Panc1 (cell line): ENCODE results near the gene ZBTB14. TPM values are rescaled to one million over a fixed set of nuclear protein-coding genes. Genes with fewer than 3 reads are reported as not detected.
A peak's percentile ranks its signal among the peaks of the same experiment; 100 is the strongest.

Experiments
- ATAC-seq: fragments of 200-7000 bp; cut with Tn5 transposase; 2 replicates; pipeline ENCODE4 v1.9.1; 2020; ENCODE audit warnings: mild to moderate bottlenecking, moderate library complexity
- Bru-seq: library from RNA; stranded (reverse); fragments of 400-500 nt; gene quantifications from one replicate; lab custom pipeline; 2021; lab: Mats Ljungman, UMichigan
- BruChase-seq, 2 experiments: library from RNA; stranded (reverse); fragments of 400-500 nt; gene quantifications; one replicate each; lab custom pipeline; 2021; lab: Mats Ljungman, UMichigan
- BruUV-seq: library from RNA; stranded (reverse); fragments of 400-500 nt; replicated peaks from 2 replicates; lab custom pipeline; 2021; lab: Mats Ljungman, UMichigan
- CTCF ChIA-PET: fragments of 300-600 bp; sonication (Branson Sonifier 250); formaldehyde crosslinking; loops from one replicate; lab custom pipeline; 2022; ENCODE audit warnings: antibody characterized with exemption; lab: Charles Lee
- POLR2A ChIA-PET: fragments of 300-600 bp; sonication (Branson Sonifier 250); formaldehyde crosslinking; loops from one replicate; lab custom pipeline; 2022; ENCODE audit warnings: antibody characterized with exemption; lab: Charles Lee
- DNase-seq: peaks from one replicate; pipeline ENCODE4 v3.0.0-alpha.2; 2010; ENCODE audit warnings: low read depth, low spot score
- H3K27ac ChIP-seq: 2 replicates; pipeline ENCODE4 v1.5.1; 2011; ENCODE audit warnings: mild to moderate bottlenecking, low read length, inconsistent platforms
- H3K27me3 ChIP-seq: fragments of 200-500 bp; sonication (Bioruptor generic); 2 replicates; pipeline ENCODE4 v1.6.0; 2014; ENCODE audit warnings: low read length, inconsistent platforms; ENCODE audit not compliant: control insufficient read depth, insufficient read depth
- H3K36me3 ChIP-seq: fragments of 200-500 bp; sonication (Bioruptor generic); 2 replicates; pipeline ENCODE4 v1.5.1; 2014; ENCODE audit warnings: inconsistent platforms, mild to moderate bottlenecking, low read length, moderate library complexity; ENCODE audit not compliant: control insufficient read depth, insufficient read depth
- H3K4me1 ChIP-seq: 2 replicates; pipeline ENCODE4 v1.5.1; 2011; ENCODE audit warnings: inconsistent platforms, mild to moderate bottlenecking, low read length, moderate library complexity; ENCODE audit not compliant: control insufficient read depth, insufficient read depth
- H3K4me3 ChIP-seq, 2 experiments: 2 replicates each; pipeline ENCODE4 v1.5.1; 2011 to 2012; ENCODE audit warnings: low read depth in 2 of 2, low read length in 2 of 2, mild to moderate bottlenecking in 2 of 2, inconsistent platforms in 1 of 2, moderate library complexity in 1 of 2
- H3K9me3 ChIP-seq: fragments of 200-500 bp; sonication (Bioruptor generic); 2 replicates; pipeline ENCODE4 v1.5.1; 2014; ENCODE audit warnings: low read depth, mild to moderate bottlenecking, inconsistent platforms, low read length, moderate library complexity; ENCODE audit not compliant: control insufficient read depth, insufficient read depth
- CTCF ChIP-seq: fragments of 450-650 bp; IDR thresholded peaks from 2 replicates; pipeline ENCODE4 v1.5.1; 2017; ENCODE audit warnings: mild to moderate bottlenecking
- POLR2AphosphoS5 ChIP-seq: IDR thresholded peaks from 2 replicates; pipeline ENCODE4 v1.6.1; 2012; ENCODE audit warnings: mild to moderate bottlenecking, low read depth, low read length, moderate library complexity
- REST ChIP-seq, 2 experiments: IDR thresholded peaks; 2 replicates each; pipeline ENCODE4 v1.6.1; 2011 to 2012; ENCODE audit warnings: low read depth in 2 of 2, control low read depth in 1 of 2, low read length in 1 of 2, mild to moderate bottlenecking in 1 of 2, moderate library complexity in 1 of 2; ENCODE audit not compliant: insufficient read depth in 1 of 2
- SIN3A ChIP-seq: IDR thresholded peaks from 2 replicates; pipeline ENCODE4 v1.6.1; 2012; ENCODE audit warnings: low read depth, mild to moderate bottlenecking, low read length, moderate library complexity, borderline replicate concordance; ENCODE audit not compliant: insufficient read depth
- TCF7L2 ChIP-seq: IDR thresholded peaks from 2 replicates; pipeline ENCODE4 v1.6.1; 2011; ENCODE audit warnings: mild to moderate bottlenecking, low read depth, low read length, inconsistent platforms
- in situ Hi-C: cut with HindIII; loops from 2 replicates; pipeline ENCODE4 v1.10.0; 2016; ENCODE audit warnings: low sequenced_read_pairs, low pct_unique_long_range_greater_than_20kb
- intact Hi-C: fragments of 100-400 bp; cut with micrococcal nuclease; formaldehyde crosslinking; loops from one replicate; pipeline ENCODE4 v1.10.0; 2022; ENCODE audit not compliant: unreplicated experiment
- long read RNA-seq: library from polyadenylated mRNA; unstranded; transcript quantifications from one replicate; pipeline ENCODE4 v2.0.0, GENCODE V29; 2021; ENCODE audit not compliant: unreplicated experiment
- polyA plus RNA-seq: library from polyadenylated mRNA; unstranded; fragments of >200 nt; gene quantifications from one replicate; pipeline ENCODE4 v1.2.1, GENCODE V29; 2012; ENCODE audit warnings: missing spikeins; ENCODE audit not compliant: insufficient read length
- total RNA-seq: library from RNA; stranded (reverse); gene quantifications from one replicate; pipeline ENCODE4 v1.2.1, GENCODE V29; 2021; ENCODE audit not compliant: unreplicated experiment

Gene ZBTB14
- 12.6 TPM for total RNA-seq
- 6.3 TPM for polyA plus RNA-seq
- Bru-seq, nascent RNA = percentile 64 among the genes with signal in this experiment
- percentile 82 among the genes with signal in this experiment for BruChase-seq, experiment 1, labeled RNA remaining after a 2-hour chase
- BruChase-seq, experiment 2, labeled RNA remaining after a 6-hour chase = percentile 75 among the genes with signal in this experiment
- long read RNA-seq, transcript ZBTB14-202 (3 exons, 1,814 nt) = major isoform, 12 of 34 reads
- long read RNA-seq, transcript ZBTB14-203 (4 exons, 442 nt) = minor isoform, 11 of 34 reads
- long read RNA-seq, partial matches to known transcripts = 2 of 34 reads
- long read RNA-seq, other reads (novel, unspliced or antisense) = 4 of 34 reads

GRCh38 chr18:5295231-5295920, at the start of gene ZBTB14:
TSS of gene ZBTB14 (minus strand) at chr18:5295726. CDS start at chr18:5293246, 2,480 bp downstream.
- Histone ChIP-seq H3K4me3 (peak within 1 kb of the TSS; percentile 74 to 81), H3K4me1 (peaks cover 5% of the 10 kb centered on the region; the same call in 1 of the 2 replicates), H3K27ac (peak within 1 kb of the TSS; percentile 81), H3K36me3 (peaks cover 5% of the 10 kb centered on the region), H3K9me3 (no peaks in the 10 kb centered on the region), H3K27me3 (peaks cover under 1% of the 10 kb centered on the region; the same call in 1 of the 2 replicates)
- POLR2A ChIA-PET = interaction anchor here (0.8 kb wide), 1 partner anchor 58 kb away, joined by 4 read pairs; no protein-coding TSS in a partner anchor
- in situ Hi-C loops = no loop called here
- TF ChIP-seq TCF7L2 (no peak), REST (IDR thresholded peaks at IDR 0.05; ENCODE audit: insufficient read depth in 1 of 2, low read depth in 2 of 2, low read length in 1 of 2) (no peak), SIN3A (no peak), POLR2AphosphoS5 (no peak), CTCF (no peak)
- CTCF ChIA-PET = no interaction called here
- no TSS peak for BruUV-seq
- intact Hi-C loops = loop anchor here (5.0 kb wide), 1 partner anchor 58 kb away; no protein-coding TSS in a partner anchor
- no peak for DNase-seq
- peak; percentile 75 for ATAC-seq

- Histone ChIP-seq H3K9me3 (no peaks in the 10 kb centered on the region), H3K4me3 (no peak overlapping the region), H3K36me3 (no peaks in the 10 kb centered on the region), H3K4me1 (no peaks in the 10 kb centered on the region), H3K27me3 (no peaks in the 10 kb centered on the region), H3K27ac (no peak overlapping the region)
- in situ Hi-C loops = no loop called here
- CTCF ChIA-PET = no interaction called here
- no TSS peak for BruUV-seq
- intact Hi-C loops = no loop called here
- ATAC-seq (no peak), DNase-seq (no peak)
- POLR2A ChIA-PET = no interaction called here
- TF ChIP-seq REST (IDR thresholded peaks at IDR 0.05; ENCODE audit: insufficient read depth in 1 of 2, low read depth in 2 of 2, low read length in 1 of 2) = no peak
- TF ChIP-seq POLR2AphosphoS5 = no peak
- TF ChIP-seq CTCF = no peak
- no peak for TF ChIP-seq SIN3A
Observed at GRCh38 chr18:5339202-5339834, 43.8 kb upstream of the ZBTB14 start.
